ENCODE data around the gene TOX3.
A peak's percentile ranks its signal among the peaks of the same experiment; 100 is the strongest.

TOX3 gene

GRCh38 chr16:52491216-52491615, 55.7 kb downstream of the TOX3 start:
- DNase-seq: no peak

- DNase-seq: no peak
Observed at GRCh38 chr16:52489894-52490293, 57.0 kb downstream of the TOX3 start.

- no peak for DNase-seq
Observed at GRCh38 chr16:52488837-52489289, 58.1 kb downstream of the TOX3 start.

- DNase-seq: no peak
Observed at GRCh38 chr16:52487849-52488457, 59.0 kb downstream of the TOX3 start.

- no peak for DNase-seq
Observed at GRCh38 chr16:52480237-52480636, 66.7 kb downstream of the TOX3 start.

GRCh38 chr16:52476111-52476510, 70.8 kb downstream of the TOX3 start:
- DNase-seq: no peak

- DNase-seq: no peak
Observed at GRCh38 chr16:52474679-52475078, 72.3 kb downstream of the TOX3 start.

- no peak for DNase-seq
Observed at GRCh38 chr16:52473096-52473495, 73.8 kb downstream of the TOX3 start.

GRCh38 chr16:52471650-52472370, 75.1 kb downstream of the TOX3 start:
- no peak for DNase-seq

- peak in 1 of 2 experiments; percentile 61 for DNase-seq
Observed at GRCh38 chr16:52470585-52470984, 76.4 kb downstream of the TOX3 start.

GRCh38 chr16:52469775-52470174, 77.2 kb downstream of the TOX3 start:
- no peak for DNase-seq

- DNase-seq: no peak
Observed at GRCh38 chr16:52469091-52469490, 77.9 kb downstream of the TOX3 start.

GRCh38 chr16:52467753-52468152, 79.2 kb downstream of the TOX3 start:
- no peak for DNase-seq

- no peak for DNase-seq
Observed at GRCh38 chr16:52466994-52467393, 79.9 kb downstream of the TOX3 start.

- DNase-seq: no peak
Observed at GRCh38 chr16:52465711-52466267, 81.2 kb downstream of the TOX3 start.

GRCh38 chr16:52463904-52464303, 83.0 kb downstream of the TOX3 start:
- no peak for DNase-seq

GRCh38 chr16:52462816-52463215, 84.1 kb downstream of the TOX3 start:
- DNase-seq: no peak

GRCh38 chr16:52460639-52461178, 86.2 kb downstream of the TOX3 start:
- no peak for DNase-seq

- no peak for DNase-seq
Observed at GRCh38 chr16:52456368-52456767, 90.6 kb downstream of the TOX3 start.

GRCh38 chr16:52455549-52456277, 91.2 kb downstream of the TOX3 start:
- no peak for DNase-seq

GRCh38 chr16:52453644-52454043, 93.3 kb downstream of the TOX3 start:
- DNase-seq: no peak

GRCh38 chr16:52451971-52452421, 94.9 kb downstream of the TOX3 start:
- DNase-seq: no peak

- DNase-seq: no peak
Observed at GRCh38 chr16:52450916-52451315, 96.0 kb downstream of the TOX3 start.
